Keratinocyte (primary cell): ENCODE measurements around the gene CALHM6. TPM values are rescaled to one million over a fixed set of nuclear protein-coding genes. Genes with fewer than 3 reads are reported as not detected.

ENCODE experiments used
- DNase-seq: peaks from one replicate; pipeline ENCODE4 v3.0.0-alpha.2; 2011; ENCODE audit warnings: low read depth, missing footprints, low spot score
- FAIRE-seq: peaks from 2 replicates; lab custom pipeline; 2011; peaks lifted over from hg19 to GRCh38; lab: Jason Lieb, UNC
- H2AFZ ChIP-seq: 2 replicates; pipeline ENCODE4 v1.6.0; 2012; ENCODE audit warnings: low read length, control low read depth, inconsistent platforms; ENCODE audit not compliant: control insufficient read depth
- H3K27ac ChIP-seq: 2 replicates; pipeline ENCODE4 v1.5.1; 2011; ENCODE audit warnings: low read length; ENCODE audit not compliant: control insufficient read depth, insufficient read depth
- H3K27me3 ChIP-seq: 3 replicates; pipeline ENCODE4 v1.6.0; 2011; ENCODE audit warnings: low read length; ENCODE audit not compliant: control insufficient read depth, insufficient read depth; ENCODE audit errors: extremely low read depth
- H3K36me3 ChIP-seq, 2 experiments: 2 replicates in 1 of 2; 3 replicates in 1 of 2; pipeline ENCODE4 v1.5.1; 2011; ENCODE audit warnings: low read length in 2 of 2, mild to moderate bottlenecking in 1 of 2; ENCODE audit not compliant: control insufficient read depth in 2 of 2, insufficient read depth in 2 of 2; ENCODE audit errors: extremely low read depth in 1 of 2
- H3K4me1 ChIP-seq: 3 replicates; pipeline ENCODE4 v1.5.1; 2011; ENCODE audit warnings: low read length; ENCODE audit not compliant: control insufficient read depth, insufficient read depth; ENCODE audit errors: extremely low read depth
- H3K4me2 ChIP-seq: 3 replicates; pipeline ENCODE4 v1.6.0; 2011; ENCODE audit warnings: low read depth, low read length; ENCODE audit not compliant: control insufficient read depth, insufficient read depth; ENCODE audit errors: extremely low read depth
- H3K4me3 ChIP-seq, 3 experiments: fragments of 200-600 bp in 1 of 3; sonication (generic) in 1 of 3; 2 replicates in 2 of 3; 3 replicates in 1 of 3; pipeline ENCODE4 v1.5.1; 2011 to 2016; ENCODE audit warnings: low read length in 3 of 3, mild to moderate bottlenecking in 3 of 3, control low read depth in 2 of 3, inconsistent platforms in 1 of 3, low read depth in 1 of 3, mixed read lengths in 1 of 3, mixed run types in 1 of 3, moderate library complexity in 1 of 3; ENCODE audit not compliant: control insufficient read depth in 2 of 3, insufficient read depth in 2 of 3; ENCODE audit errors: extremely low read depth in 1 of 3
- H3K79me2 ChIP-seq: 2 replicates; pipeline ENCODE4 v1.6.0; 2012; ENCODE audit warnings: low read length; ENCODE audit not compliant: control insufficient read depth, insufficient read depth
- H3K9ac ChIP-seq: 3 replicates; pipeline ENCODE4 v1.6.0; 2011; ENCODE audit warnings: low read length; ENCODE audit not compliant: control insufficient read depth, insufficient read depth; ENCODE audit errors: extremely low read depth
- H3K9me1 ChIP-seq: 3 replicates; pipeline ENCODE4 v1.6.0; 2011; ENCODE audit warnings: low read length; ENCODE audit not compliant: control insufficient read depth, insufficient read depth; ENCODE audit errors: extremely low read depth
- H3K9me3 ChIP-seq: 2 replicates; pipeline ENCODE4 v1.5.1; 2012; ENCODE audit warnings: low read depth, low read length; ENCODE audit not compliant: control insufficient read depth
- H4K20me1 ChIP-seq: 3 replicates; pipeline ENCODE4 v1.6.0; 2011; ENCODE audit warnings: low read length; ENCODE audit not compliant: control insufficient read depth, insufficient read depth; ENCODE audit errors: extremely low read depth
- EZH2 ChIP-seq: IDR thresholded peaks from one replicate; pipeline ENCODE4 v1.6.1; 2012; ENCODE audit warnings: inconsistent platforms, mild to moderate bottlenecking, low read length, moderate library complexity
- dilution Hi-C: fragments of 300-500 bp; cut with MboI; formaldehyde crosslinking; loops from one replicate; pipeline ENCODE4 v1.7.0; 2020; ENCODE audit warnings: low sequenced_read_pairs; ENCODE audit not compliant: extremely low pct_ligation_motif_present
- polyA plus RNA-seq, 5 experiments: library from polyadenylated mRNA; depleted of rRNA in 3 of 5; stranded (reverse) in 3 of 5; stranded (forward) in 1 of 5; unstranded in 1 of 5; fragments of >200 nt; gene quantifications; 1 replicate in 1 of 5; 2 replicates in 3 of 5; 3 replicates in 1 of 5; pipeline versions ENCODE4 v1.2.1 to v1.2.3, GENCODE V29; 2011 to 2012; ENCODE audit warnings: missing spikeins in 2 of 5, low read depth in 1 of 5, low replicate concordance in 1 of 5
- TF ChIP-seq, protein P1 (sequence below), 3 experiments: IDR thresholded peaks in 1 of 3; conservative IDR thresholded peaks in 1 of 3; optimal IDR thresholded peaks in 1 of 3; 2 replicates in 2 of 3; 3 replicates in 1 of 3; pipeline versions ENCODE3 to v1.5.1; 2011; ENCODE audit warnings: low read length in 3 of 3, mild to moderate bottlenecking in 3 of 3, moderate library complexity in 2 of 3, control low read depth in 1 of 3, inconsistent platforms in 1 of 3; ENCODE audit not compliant: insufficient read depth in 2 of 3; ENCODE audit errors: extremely low read depth in 1 of 3

Gene CALHM6
- polyA plus RNA-seq, 1 donor (not counting 4 experiments of a cell fraction or from before 2014, with no cell fraction given): 0.47 TPM

DNA sequence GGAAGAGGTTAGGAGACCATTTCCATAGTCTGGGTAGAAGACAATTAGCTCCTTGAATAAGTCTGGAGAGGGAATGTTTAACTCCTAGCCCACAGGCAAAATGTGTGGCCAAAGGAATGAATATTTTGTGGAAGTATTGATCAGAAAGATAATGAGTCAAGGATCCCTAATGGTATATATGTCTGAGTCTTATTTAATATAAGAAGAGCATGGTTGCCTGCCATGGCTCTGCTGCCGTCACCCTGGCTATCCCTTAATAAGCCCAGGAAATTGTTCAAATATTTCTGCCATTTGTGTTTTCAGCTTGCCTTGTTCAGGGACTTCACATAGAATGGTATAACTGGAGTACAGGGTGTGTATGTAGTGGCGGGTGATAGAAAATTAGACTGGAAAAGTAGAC is 18.1 kb upstream of the CALHM6 start:
- FAIRE-seq: no peak
- no peaks in the 10 kb centered on the region for H3K36me3 ChIP-seq
- no peak overlapping the region for H3K4me3 ChIP-seq
- no peak overlapping the region for H3K9ac ChIP-seq
- no peak overlapping the region for H2AFZ ChIP-seq
- H3K4me1 ChIP-seq: peaks cover 19% of the 10 kb centered on the region
- no peak overlapping the region for H3K4me2 ChIP-seq
- H3K27me3 ChIP-seq: no peaks in the 10 kb centered on the region
- TF ChIP-seq EZH2: no peak
- TF ChIP-seq, protein P1, sequence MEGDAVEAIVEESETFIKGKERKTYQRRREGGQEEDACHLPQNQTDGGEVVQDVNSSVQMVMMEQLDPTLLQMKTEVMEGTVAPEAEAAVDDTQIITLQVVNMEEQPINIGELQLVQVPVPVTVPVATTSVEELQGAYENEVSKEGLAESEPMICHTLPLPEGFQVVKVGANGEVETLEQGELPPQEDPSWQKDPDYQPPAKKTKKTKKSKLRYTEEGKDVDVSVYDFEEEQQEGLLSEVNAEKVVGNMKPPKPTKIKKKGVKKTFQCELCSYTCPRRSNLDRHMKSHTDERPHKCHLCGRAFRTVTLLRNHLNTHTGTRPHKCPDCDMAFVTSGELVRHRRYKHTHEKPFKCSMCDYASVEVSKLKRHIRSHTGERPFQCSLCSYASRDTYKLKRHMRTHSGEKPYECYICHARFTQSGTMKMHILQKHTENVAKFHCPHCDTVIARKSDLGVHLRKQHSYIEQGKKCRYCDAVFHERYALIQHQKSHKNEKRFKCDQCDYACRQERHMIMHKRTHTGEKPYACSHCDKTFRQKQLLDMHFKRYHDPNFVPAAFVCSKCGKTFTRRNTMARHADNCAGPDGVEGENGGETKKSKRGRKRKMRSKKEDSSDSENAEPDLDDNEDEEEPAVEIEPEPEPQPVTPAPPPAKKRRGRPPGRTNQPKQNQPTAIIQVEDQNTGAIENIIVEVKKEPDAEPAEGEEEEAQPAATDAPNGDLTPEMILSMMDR (optimal IDR thresholded peaks at IDR 0.05 in 1 of 3, IDR thresholded peaks at IDR 0.05 in 1 of 3, conservative IDR thresholded peaks at IDR 0.05 in 1 of 3; ENCODE audit: extremely low read depth in 1 of 3, insufficient read depth in 2 of 3, low read length in 3 of 3): no peak
- no peaks in the 10 kb centered on the region for H3K9me1 ChIP-seq
- H4K20me1 ChIP-seq: no peaks in the 10 kb centered on the region
- no peaks in the 10 kb centered on the region for H3K79me2 ChIP-seq
- H3K9me3 ChIP-seq: no peaks in the 10 kb centered on the region
- H3K27ac ChIP-seq: no peak overlapping the region
- dilution Hi-C loops: no loop called here
- DNase-seq: no peak

DNA sequence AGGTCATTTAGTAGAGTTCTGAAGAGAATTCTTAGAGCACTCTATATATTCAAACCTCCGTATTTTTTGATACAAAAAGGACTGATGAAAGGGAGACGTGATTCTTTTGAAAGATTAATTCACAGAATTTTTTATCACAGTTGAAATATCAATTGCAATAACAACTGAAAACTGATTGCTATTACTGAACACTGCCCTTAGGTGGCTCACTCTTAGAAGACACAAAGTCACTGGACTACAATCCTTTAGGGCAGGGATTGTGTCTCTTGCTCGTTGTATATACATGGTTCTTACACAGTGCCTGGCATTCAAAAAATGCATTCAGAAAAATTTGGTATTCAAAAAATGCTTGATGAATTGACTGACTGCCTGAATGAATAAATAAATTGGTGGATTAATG is 17.1 kb upstream of the CALHM6 start:
- Histone ChIP-seq H3K9ac (no peak overlapping the region), H3K9me1 (no peaks in the 10 kb centered on the region), H3K4me2 (no peak overlapping the region), H3K4me3 (no peak overlapping the region), H3K36me3 (no peaks in the 10 kb centered on the region), H3K27ac (no peak overlapping the region), H3K79me2 (no peaks in the 10 kb centered on the region), H2AFZ (no peak overlapping the region), H3K4me1 (peaks cover 22% of the 10 kb centered on the region), H3K27me3 (no peaks in the 10 kb centered on the region), H4K20me1 (no peaks in the 10 kb centered on the region), H3K9me3 (no peaks in the 10 kb centered on the region)
- FAIRE-seq (peak; percentile 82), DNase-seq (no peak)
- dilution Hi-C loops: no loop called here
- TF ChIP-seq, protein P1 (optimal IDR thresholded peaks at IDR 0.05 in 1 of 3, IDR thresholded peaks at IDR 0.05 in 1 of 3, conservative IDR thresholded peaks at IDR 0.05 in 1 of 3; ENCODE audit: extremely low read depth in 1 of 3, insufficient read depth in 2 of 3, low read length in 3 of 3): peak; percentile 35 to 59 (median 36)
- no peak for TF ChIP-seq EZH2
